ENCODE measurements around the gene SH3TC2. TPM values are rescaled to one million over a fixed set of nuclear protein-coding genes. Genes with fewer than 3 reads are reported as not detected.

The SH3TC2 gene
- polyA plus RNA-seq, 1 experiment, result 1.9 TPM

- no peaks in the 10 kb centered on the region for H3K27me3 ChIP-seq (ENCODE audit: control insufficient read depth, insufficient read depth, low read length)
- DNase-seq (ENCODE audit: low read depth), result no peak
- no peak for TF ChIP-seq CTCF (IDR thresholded peaks at IDR 0.05; ENCODE audit: insufficient read depth, low read depth, low read length)
- ChIA-PET POLR2A (no interaction called here), CTCF (interaction anchor here (0.9 to 12.6 kb wide), 4 partner anchors 15 to 291 kb away, joined by 3 to 329 read pairs (median 14); no protein-coding TSS in a partner anchor)
- H3K4me3 ChIP-seq (ENCODE audit: low read depth, low read length), result no peak overlapping the region
- no peaks in the 10 kb centered on the region for H3K36me3 ChIP-seq (ENCODE audit: control insufficient read depth, insufficient read depth, low read length)
Measured at GRCh38 chr5:149028161-149028560, 34.7 kb downstream of the SH3TC2 start.

- DNase-seq (ENCODE audit: low read depth), result no peak
- TF ChIP-seq CTCF (IDR thresholded peaks at IDR 0.05; ENCODE audit: insufficient read depth, low read depth, low read length), result no peak
- Histone ChIP-seq H3K36me3 (ENCODE audit: control insufficient read depth, insufficient read depth, low read length) (no peaks in the 10 kb centered on the region), H3K27me3 (ENCODE audit: control insufficient read depth, insufficient read depth, low read length) (no peaks in the 10 kb centered on the region), H3K4me3 (ENCODE audit: low read depth, low read length) (no peak overlapping the region)
- POLR2A ChIA-PET, result no interaction called here
- CTCF ChIA-PET, result interaction anchor here (0.9 to 12.6 kb wide), 3 partner anchors 15 to 291 kb away, joined by 3 to 329 read pairs (median 3); no protein-coding TSS in a partner anchor
Measured at GRCh38 chr5:149027636-149028035, 35.2 kb downstream of the SH3TC2 start.

- no peak for DNase-seq (ENCODE audit: low read depth)
- TF ChIP-seq CTCF (IDR thresholded peaks at IDR 0.05; ENCODE audit: insufficient read depth, low read depth, low read length), result no peak
- ChIA-PET POLR2A (no interaction called here), CTCF (interaction anchor here (0.8 to 2.5 kb wide), 8 partner anchors 8 to 284 kb away, joined by 3 to 19 read pairs (median 4); no protein-coding TSS in a partner anchor)
- H3K27me3 ChIP-seq (ENCODE audit: control insufficient read depth, insufficient read depth, low read length), result no peaks in the 10 kb centered on the region
- H3K4me3 ChIP-seq (ENCODE audit: low read depth, low read length), result no peak overlapping the region
- no peaks in the 10 kb centered on the region for H3K36me3 ChIP-seq (ENCODE audit: control insufficient read depth, insufficient read depth, low read length)
Measured at GRCh38 chr5:149024943-149025342, 37.9 kb downstream of the SH3TC2 start.

GRCh38 chr5:149024477-149024876, 38.4 kb downstream of the SH3TC2 start:
- ChIA-PET POLR2A (no interaction called here), CTCF (interaction anchor here (0.5 to 2.5 kb wide), 10 partner anchors 8 to 845 kb away, joined by 3 to 19 read pairs (median 4); no protein-coding TSS in a partner anchor)
- H3K4me3 ChIP-seq (ENCODE audit: low read depth, low read length), result no peak overlapping the region
- H3K36me3 ChIP-seq (ENCODE audit: control insufficient read depth, insufficient read depth, low read length), result no peaks in the 10 kb centered on the region
- no peak for TF ChIP-seq CTCF (IDR thresholded peaks at IDR 0.05; ENCODE audit: insufficient read depth, low read depth, low read length)
- DNase-seq (ENCODE audit: low read depth), result no peak
- H3K27me3 ChIP-seq (ENCODE audit: control insufficient read depth, insufficient read depth, low read length), result no peaks in the 10 kb centered on the region

GRCh38 chr5:149022200-149022599, 40.7 kb downstream of the SH3TC2 start:
- H3K27me3 ChIP-seq (ENCODE audit: control insufficient read depth, insufficient read depth, low read length), result no peaks in the 10 kb centered on the region
- H3K36me3 ChIP-seq (ENCODE audit: control insufficient read depth, insufficient read depth, low read length), result no peaks in the 10 kb centered on the region
- ChIA-PET CTCF (no interaction called here), POLR2A (no interaction called here)
- no peak for TF ChIP-seq CTCF (IDR thresholded peaks at IDR 0.05; ENCODE audit: insufficient read depth, low read depth, low read length)
- H3K4me3 ChIP-seq (ENCODE audit: low read depth, low read length), result no peak overlapping the region
- no peak for DNase-seq (ENCODE audit: low read depth)
